Endothelial cell of umbilical vein (primary cell): ENCODE results near the gene ZC3H15. TPM values are rescaled to one million over a fixed set of nuclear protein-coding genes. Genes with fewer than 3 reads are reported as not detected.

ENCODE experiments used
- BruUV-seq: library from RNA; stranded (reverse); fragments of 400-500 nt; replicated peaks from 2 replicates; lab custom pipeline; 2021; lab: Mats Ljungman, UMichigan
- CTCF ChIA-PET: fragments of 300-600, 350-600 bp; sonication (Branson Sonifier 250); formaldehyde crosslinking; loops from one replicate; lab custom pipeline; 2021; ENCODE audit warnings: antibody characterized with exemption, inconsistent platforms; lab: Charles Lee
- POLR2A ChIA-PET: fragments of 300-600, 350-600 bp; sonication (Branson Sonifier 250); formaldehyde crosslinking; loops from one replicate; lab custom pipeline; 2021; ENCODE audit warnings: antibody characterized with exemption, inconsistent platforms; lab: Charles Lee
- DNase-seq: peaks from one replicate; pipeline ENCODE4 v3.0.0-alpha.2; 2011; ENCODE audit warnings: low read depth, low spot score
- FAIRE-seq: peaks from 2 replicates; lab custom pipeline; 2011; peaks lifted over from hg19 to GRCh38; lab: Jason Lieb, UNC
- H2AFZ ChIP-seq: 2 replicates; pipeline ENCODE4 v1.6.0; 2012; ENCODE audit warnings: low read depth, low read length, control low read depth, inconsistent platforms
- H3K27ac ChIP-seq: 2 replicates; pipeline ENCODE4 v1.5.1; 2011; ENCODE audit warnings: low read depth, mild to moderate bottlenecking, control low read depth, low read length, moderate library complexity; ENCODE audit not compliant: insufficient read depth
- H3K27me3 ChIP-seq, 2 experiments: 2 replicates each; pipeline versions ENCODE4 v1.6.0 to v1.6.1; 2011; ENCODE audit warnings: low read length in 2 of 2, mixed read lengths in 1 of 2; ENCODE audit not compliant: control insufficient read depth in 2 of 2, insufficient read depth in 2 of 2
- H3K36me3 ChIP-seq, 2 experiments: 2 replicates in 1 of 2; 3 replicates in 1 of 2; pipeline ENCODE4 v1.5.1; 2011; ENCODE audit warnings: low read length in 2 of 2, mild to moderate bottlenecking in 1 of 2, moderate library complexity in 1 of 2; ENCODE audit not compliant: control insufficient read depth in 2 of 2, insufficient read depth in 2 of 2; ENCODE audit errors: extremely low read depth in 1 of 2
- H3K4me1 ChIP-seq: 3 replicates; pipeline ENCODE4 v1.5.1; 2011; ENCODE audit warnings: mild to moderate bottlenecking, low read length; ENCODE audit not compliant: control insufficient read depth, insufficient read depth; ENCODE audit errors: extremely low read depth
- H3K4me2 ChIP-seq: 2 replicates; pipeline ENCODE4 v1.6.1; 2011; ENCODE audit warnings: low read length, control low read depth, mixed read lengths; ENCODE audit not compliant: insufficient read depth
- H3K4me3 ChIP-seq, 3 experiments: fragments of 200-600 bp in 1 of 3; sonication (generic), shearing (Covaris generic) in 1 of 3; replicated peaks in 1 of 3; 2 replicates each; pipeline ENCODE4 v1.5.1; 2011 to 2016; ENCODE audit warnings: control low read depth in 3 of 3, low read length in 3 of 3, mild to moderate bottlenecking in 2 of 3, inconsistent platforms in 1 of 3, low read depth in 1 of 3, moderate library complexity in 1 of 3; ENCODE audit not compliant: insufficient read depth in 1 of 3
- H3K79me2 ChIP-seq: 2 replicates; pipeline ENCODE4 v1.6.0; 2012; ENCODE audit warnings: low read length, inconsistent platforms; ENCODE audit not compliant: control insufficient read depth, insufficient read depth
- H3K9ac ChIP-seq: replicated peaks from 2 replicates; pipeline ENCODE3; 2011; ENCODE audit warnings: low read length, control low read depth; ENCODE audit not compliant: insufficient read depth; ENCODE audit errors: extremely low read depth
- H3K9me1 ChIP-seq: replicated peaks from 3 replicates; pipeline ENCODE4 v1.6.0; 2011; ENCODE audit warnings: mild to moderate bottlenecking, low read length; ENCODE audit not compliant: control insufficient read depth, insufficient read depth; ENCODE audit errors: extremely low read depth
- H3K9me3 ChIP-seq: replicated peaks from 2 replicates; pipeline ENCODE4 v1.5.1; 2012; ENCODE audit warnings: low read length, inconsistent platforms; ENCODE audit not compliant: control insufficient read depth, insufficient read depth
- H4K20me1 ChIP-seq: replicated peaks from 2 replicates; pipeline ENCODE3; 2011; ENCODE audit warnings: mild to moderate bottlenecking, low read length; ENCODE audit not compliant: control insufficient read depth, insufficient read depth; ENCODE audit errors: extremely low read depth
- EZH2 ChIP-seq: IDR thresholded peaks from 2 replicates; pipeline ENCODE4 v1.6.1; 2012; ENCODE audit warnings: borderline replicate concordance, low read depth, mild to moderate bottlenecking, moderate library complexity, low read length, inconsistent platforms; ENCODE audit not compliant: severe bottlenecking
- FOS ChIP-seq: IDR thresholded peaks from 2 replicates; pipeline ENCODE4 v1.6.1; 2011; ENCODE audit warnings: mild to moderate bottlenecking, low read length, moderate library complexity, borderline replicate concordance; ENCODE audit not compliant: insufficient read depth
- GATA2 ChIP-seq: IDR thresholded peaks from 2 replicates; pipeline ENCODE4 v1.7.0; 2011; ENCODE audit warnings: low read depth, mild to moderate bottlenecking, moderate library complexity, mixed read lengths, low read length; ENCODE audit not compliant: insufficient read length, insufficient read depth
- JUN ChIP-seq: IDR thresholded peaks from 2 replicates; pipeline ENCODE4 v1.6.1; 2011; ENCODE audit warnings: borderline replicate concordance, low read depth; ENCODE audit not compliant: insufficient read length, insufficient read depth
- MAX ChIP-seq: IDR thresholded peaks from 2 replicates; pipeline ENCODE4 v1.6.1; 2011; ENCODE audit not compliant: insufficient read depth, insufficient read length
- MYC ChIP-seq: IDR thresholded peaks from one replicate; pipeline ENCODE4 v1.6.1; 2011; ENCODE audit warnings: mild to moderate bottlenecking, low read depth, low read length
- POLR2A ChIP-seq: IDR thresholded peaks from 2 replicates; pipeline ENCODE4 v1.6.1; 2012; ENCODE audit warnings: low read depth, mild to moderate bottlenecking, control low read depth, low read length
- POLR2AphosphoS5 ChIP-seq: IDR thresholded peaks from 2 replicates; pipeline ENCODE4 v1.6.1; 2012; ENCODE audit warnings: low read depth, mild to moderate bottlenecking, control low read depth, low read length, moderate library complexity; ENCODE audit not compliant: insufficient read depth
- dilution Hi-C: fragments of 300-500 bp; cut with MboI; formaldehyde crosslinking; loops from one replicate; pipeline ENCODE4 v1.15.0; 2019; ENCODE audit warnings: low sequenced_read_pairs; ENCODE audit not compliant: extremely low pct_ligation_motif_present
- intact Hi-C: fragments of 100-400 bp; cut with micrococcal nuclease; formaldehyde crosslinking; loops from one replicate; pipeline ENCODE4 v1.10.0; 2022
- polyA plus RNA-seq, 4 experiments: library from polyadenylated mRNA; depleted of rRNA in 3 of 4; stranded (reverse) in 3 of 4; unstranded in 1 of 4; fragments of >200 nt; gene quantifications; 2 replicates each; pipeline versions ENCODE4 v1.2.1 to v1.2.3, GENCODE V29; 2011 to 2012; ENCODE audit warnings: missing spikeins in 1 of 4
- total RNA-seq: library from RNA; stranded (reverse); gene quantifications from 2 replicates; pipeline ENCODE4 v1.2.3, GENCODE V29; 2021
- TF ChIP-seq, protein P1 (sequence below), 2 donors: IDR thresholded peaks; 1 replicate in 1 of 2; 2 replicates in 1 of 2; pipeline ENCODE4 v1.5.1; 2011; ENCODE audit warnings: low read length in 2 of 2, mild to moderate bottlenecking in 2 of 2, moderate library complexity in 2 of 2, control low read depth in 1 of 2, inconsistent platforms in 1 of 2, low read depth in 1 of 2; ENCODE audit not compliant: insufficient read depth in 1 of 2; ENCODE audit errors: extremely low read depth in 1 of 2

The ZC3H15 gene
- total and polyA plus RNA-seq, 2 donors (not counting 3 experiments of a cell fraction or from before 2014, with no cell fraction given) = 24.1 to 65.1 TPM

GRCh38 chr2:186554850-186555671 lies 69.0 kb downstream of the ZC3H15 start:
- H3K9me3 ChIP-seq = no peaks in the 10 kb centered on the region
- peak overlapping the region; percentile 66 for H2AFZ ChIP-seq
- H3K36me3 ChIP-seq = no peaks in the 10 kb centered on the region
- CTCF ChIA-PET = interaction anchor here (1.0 to 1.9 kb wide), 11 partner anchors 9 to 87 kb away, joined by 3 to 9 read pairs (median 4); partner anchors contain the start of gene ITGAV
- H3K4me3 ChIP-seq = no peak overlapping the region
- no peak overlapping the region for H3K4me2 ChIP-seq
- no peak overlapping the region for H3K9ac ChIP-seq
- POLR2A ChIA-PET = interaction anchor here (1.5 kb wide), 1 partner anchor 35 kb away, joined by 7 read pairs; the partner anchor contains the start of gene ITGAV
- FAIRE-seq (peak; percentile 77), DNase-seq (peak; percentile 55)
- no peak overlapping the region for H3K27ac ChIP-seq
- no peaks in the 10 kb centered on the region for H3K9me1 ChIP-seq
- TF ChIP-seq POLR2A (no peak), GATA2 (peak; percentile 35), JUN (no peak), POLR2AphosphoS5 (no peak), FOS (no peak), MYC (no peak), MAX (no peak), EZH2 (no peak)
- TF ChIP-seq, protein P1, sequence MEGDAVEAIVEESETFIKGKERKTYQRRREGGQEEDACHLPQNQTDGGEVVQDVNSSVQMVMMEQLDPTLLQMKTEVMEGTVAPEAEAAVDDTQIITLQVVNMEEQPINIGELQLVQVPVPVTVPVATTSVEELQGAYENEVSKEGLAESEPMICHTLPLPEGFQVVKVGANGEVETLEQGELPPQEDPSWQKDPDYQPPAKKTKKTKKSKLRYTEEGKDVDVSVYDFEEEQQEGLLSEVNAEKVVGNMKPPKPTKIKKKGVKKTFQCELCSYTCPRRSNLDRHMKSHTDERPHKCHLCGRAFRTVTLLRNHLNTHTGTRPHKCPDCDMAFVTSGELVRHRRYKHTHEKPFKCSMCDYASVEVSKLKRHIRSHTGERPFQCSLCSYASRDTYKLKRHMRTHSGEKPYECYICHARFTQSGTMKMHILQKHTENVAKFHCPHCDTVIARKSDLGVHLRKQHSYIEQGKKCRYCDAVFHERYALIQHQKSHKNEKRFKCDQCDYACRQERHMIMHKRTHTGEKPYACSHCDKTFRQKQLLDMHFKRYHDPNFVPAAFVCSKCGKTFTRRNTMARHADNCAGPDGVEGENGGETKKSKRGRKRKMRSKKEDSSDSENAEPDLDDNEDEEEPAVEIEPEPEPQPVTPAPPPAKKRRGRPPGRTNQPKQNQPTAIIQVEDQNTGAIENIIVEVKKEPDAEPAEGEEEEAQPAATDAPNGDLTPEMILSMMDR (IDR thresholded peaks at IDR 0.05; ENCODE audit: extremely low read depth in 1 of 2, insufficient read depth in 1 of 2, low read depth in 1 of 2, low read length in 2 of 2) = no peak
- H4K20me1 ChIP-seq = no peaks in the 10 kb centered on the region
- H3K4me1 ChIP-seq = peaks cover 6% of the 10 kb centered on the region
- no peaks in the 10 kb centered on the region for H3K79me2 ChIP-seq
- intact Hi-C loops (loop anchor here (2.0 kb wide), 1 partner anchor 36 kb away; the partner anchor contains the start of gene ITGAV), dilution Hi-C loops (no loop called here)
- H3K27me3 ChIP-seq = no peaks in the 10 kb centered on the region
- no TSS peak for BruUV-seq
